Gastrocnemius medialis (tissue), 4 donors: ENCODE data around the gene TESK1. TPM values are rescaled to one million over a fixed set of nuclear protein-coding genes. Genes with fewer than 3 reads are reported as not detected.

Experiments used
- ATAC-seq, 2 donors: fragments of 150-250 bp; one replicate each; pipeline ENCODE4 v1.9.1; 2016
- DNase-seq, 2 donors: peaks; one replicate each; pipeline ENCODE4 v3.0.0-alpha.2; 2019
- H3K27ac ChIP-seq, 4 donors: fragments of 200-600 bp; sonication (generic); 1 replicate in 1 of 4; 2 replicates in 3 of 4; pipeline ENCODE4 v1.5.1; 2016 to 2018; ENCODE audit warnings: mild to moderate bottlenecking in 2 of 4, moderate library complexity in 1 of 4
- H3K27me3 ChIP-seq, 3 donors: fragments of 200-600 bp; sonication (generic) in 2 of 3; 1 replicate in 1 of 3; 2 replicates in 2 of 3; pipeline versions ENCODE4 v1.5.1 to v1.6.0; 2016 to 2019; ENCODE audit warnings: mild to moderate bottlenecking in 1 of 3, moderate library complexity in 1 of 3
- H3K36me3 ChIP-seq, 2 donors: fragments of 200-600 bp; sonication (generic) in 1 of 2; one replicate each; pipeline ENCODE4 v1.5.1; 2017 to 2018
- H3K4me1 ChIP-seq, 2 donors: fragments of 200-600 bp; sonication (generic) in 1 of 2; one replicate each; pipeline ENCODE4 v1.5.1; 2016 to 2017; ENCODE audit warnings: mild to moderate bottlenecking in 2 of 2
- H3K4me3 ChIP-seq, 4 donors: fragments of 200-600 bp; sonication (generic) in 3 of 4; 1 replicate in 1 of 4; 2 replicates in 3 of 4; pipeline ENCODE4 v1.5.1; 2016 to 2019; ENCODE audit warnings: mild to moderate bottlenecking in 2 of 4
- H3K9me3 ChIP-seq, 3 donors: fragments of 200-600 bp; sonication (generic) in 2 of 3; 1 replicate in 1 of 3; 2 replicates in 2 of 3; pipeline ENCODE4 v1.5.1; 2016 to 2019
- CTCF ChIP-seq, 5 experiments: fragments of 450-650 bp in 3 of 5; fragments of 200-600 bp in 2 of 5; sonication (generic) in 2 of 5; IDR thresholded peaks in 4 of 5; conservative IDR thresholded peaks in 1 of 5; 1 replicate in 4 of 5; 2 replicates in 1 of 5; pipeline ENCODE4 v1.5.1; 2016 to 2019; ENCODE audit warnings: antibody characterized with exemption in 5 of 5, mild to moderate bottlenecking in 3 of 5, moderate library complexity in 3 of 5
- POLR2A ChIP-seq, 2 donors: fragments of 450-650 bp; IDR thresholded peaks; one replicate each; pipeline ENCODE4 v1.6.1; 2017; ENCODE audit warnings: antibody characterized with exemption in 2 of 2, mild to moderate bottlenecking in 2 of 2, moderate library complexity in 2 of 2
- in situ Hi-C, 4 donors: fragments of 200-750 bp; cut with MboI; loops; one replicate each; pipeline versions ENCODE4 v1.15.0 to v1.8.0; 2017; ENCODE audit warnings: low sequenced_read_pairs in 4 of 4
- intact Hi-C: fragments of 100-400 bp; cut with DNase I; formaldehyde crosslinking; loops from one replicate; pipeline ENCODE4 v1.15.1; 2023; ENCODE audit warnings: low total_unique reads
- total RNA-seq, 4 donors: library from RNA; depleted of rRNA; stranded (reverse); fragments of >200 nt; gene quantifications; one replicate each; pipeline versions ENCODE4 v1.1.0 to v1.2.3, GENCODE V29; 2016

Gene TESK1
- total RNA-seq, 4 donors from 2014 or later = 48.1 to 108 (median 65.4) TPM

DNA sequence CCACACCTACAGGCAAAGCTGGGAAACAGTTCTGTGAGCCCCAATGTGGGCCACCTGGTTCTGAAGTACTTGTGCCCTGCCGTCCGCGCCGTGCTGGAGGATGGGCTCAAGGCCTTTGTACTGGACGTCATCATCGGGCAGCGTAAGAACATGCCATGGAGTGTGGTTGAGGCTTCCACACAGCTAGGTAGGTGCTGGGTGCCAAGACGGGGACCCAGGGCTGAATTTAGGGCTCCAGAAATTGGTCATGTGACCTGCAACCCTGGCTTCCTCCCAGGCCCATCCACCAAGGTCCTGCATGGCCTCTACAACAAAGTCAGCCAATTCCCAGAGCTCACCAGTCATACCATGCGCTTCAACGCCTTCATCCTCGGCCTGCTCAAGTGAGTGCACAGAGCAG lies 46.9 kb upstream of the TESK1 start:
- no peak for TF ChIP-seq CTCF (IDR thresholded peaks at IDR 0.05 in 4 of 5, conservative IDR thresholded peaks at IDR 0.05 in 1 of 5)
- no peak for TF ChIP-seq POLR2A (IDR thresholded peaks at IDR 0.05)
- intact Hi-C loops = loop anchor here (10.0 kb wide), 1 partner anchor 273 kb away; no protein-coding TSS in a partner anchor
- no peak for DNase-seq
- peaks cover 0 to 44% of the 10 kb centered on the region in 2 donors for H3K36me3 ChIP-seq
- H3K9me3 ChIP-seq = no peaks in the 10 kb centered on the region
- no peak overlapping the region for H3K4me3 ChIP-seq
- no peak for ATAC-seq
- H3K4me1 ChIP-seq = peaks cover 72 to 96% of the 10 kb centered on the region in 2 donors
- in situ Hi-C loops = loop anchor here in 2 of 4 donors (10.0 to 25.0 kb wide), 3 partner anchors 104 to 446 kb away; partner anchors contain the start of genes ATOSB (in 2 of the 2), ARHGEF39 (in 1 of the 2), CA9 (in 1 of the 2) and CCDC107 (in 1 of the 2)
- peak overlapping the region; percentile 83 to 95 (median 90) for H3K27ac ChIP-seq
- H3K27me3 ChIP-seq = no peaks in the 10 kb centered on the region

DNA sequence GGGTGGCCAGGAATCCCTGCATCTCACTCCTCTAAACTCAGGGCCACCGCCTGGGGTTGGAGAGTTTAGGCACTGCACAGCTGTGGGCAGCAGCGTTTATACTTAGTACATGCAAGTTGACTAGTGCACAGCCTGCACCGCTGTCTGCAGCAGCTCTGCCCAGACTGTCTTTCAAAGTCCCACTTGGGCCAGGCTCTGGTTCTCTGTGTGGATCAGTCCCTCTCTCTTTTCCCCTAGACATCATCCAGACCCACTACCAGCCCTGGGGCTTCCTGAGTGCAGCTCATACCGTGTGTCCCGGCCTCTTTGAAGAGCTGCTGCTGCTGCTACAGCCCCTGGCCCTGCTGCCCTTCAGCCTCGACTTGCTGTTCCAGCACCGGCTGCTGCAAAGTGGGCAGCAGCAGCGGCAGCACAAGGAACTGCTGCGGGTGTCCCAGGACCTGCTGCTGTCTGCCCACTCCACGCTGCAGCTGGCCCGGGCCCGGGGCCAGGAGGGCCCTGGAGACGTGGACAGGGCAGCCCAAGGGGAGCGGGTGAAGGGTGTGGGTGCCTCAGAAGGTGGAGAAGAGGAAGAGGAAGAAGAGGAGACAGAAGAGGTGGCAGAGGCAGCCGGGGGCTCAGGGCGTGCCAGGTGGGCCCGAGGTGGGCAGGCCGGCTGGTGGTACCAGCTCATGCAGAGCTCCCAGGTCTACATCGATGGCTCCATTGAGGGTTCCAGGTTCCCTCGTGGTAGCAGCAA lies 45.1 kb upstream of the TESK1 start:
- H3K27ac ChIP-seq = peak overlapping the region; percentile 83 to 95 (median 90)
- peaks cover 78 to 95% of the 10 kb centered on the region in 2 donors for H3K4me1 ChIP-seq
- H3K9me3 ChIP-seq = no peaks in the 10 kb centered on the region
- intact Hi-C loops = loop anchor here (5.0 to 10.0 kb wide), 2 partner anchors 275 to 568 kb away; no protein-coding TSS in a partner anchor
- H3K4me3 ChIP-seq = no peak overlapping the region
- ATAC-seq = no peak
- no peak for TF ChIP-seq POLR2A (IDR thresholded peaks at IDR 0.05)
- H3K27me3 ChIP-seq = no peaks in the 10 kb centered on the region
- H3K36me3 ChIP-seq = peaks cover 0 to 43% of the 10 kb centered on the region in 2 donors
- no peak for DNase-seq
- in situ Hi-C loops = loop anchor here in 2 of 4 donors (10.0 to 25.0 kb wide), 3 partner anchors 102 to 448 kb away; partner anchors contain the start of genes ATOSB (in 2 of the 2), ARHGEF39 (in 1 of the 2), CA9 (in 1 of the 2) and CCDC107 (in 1 of the 2)

DNA sequence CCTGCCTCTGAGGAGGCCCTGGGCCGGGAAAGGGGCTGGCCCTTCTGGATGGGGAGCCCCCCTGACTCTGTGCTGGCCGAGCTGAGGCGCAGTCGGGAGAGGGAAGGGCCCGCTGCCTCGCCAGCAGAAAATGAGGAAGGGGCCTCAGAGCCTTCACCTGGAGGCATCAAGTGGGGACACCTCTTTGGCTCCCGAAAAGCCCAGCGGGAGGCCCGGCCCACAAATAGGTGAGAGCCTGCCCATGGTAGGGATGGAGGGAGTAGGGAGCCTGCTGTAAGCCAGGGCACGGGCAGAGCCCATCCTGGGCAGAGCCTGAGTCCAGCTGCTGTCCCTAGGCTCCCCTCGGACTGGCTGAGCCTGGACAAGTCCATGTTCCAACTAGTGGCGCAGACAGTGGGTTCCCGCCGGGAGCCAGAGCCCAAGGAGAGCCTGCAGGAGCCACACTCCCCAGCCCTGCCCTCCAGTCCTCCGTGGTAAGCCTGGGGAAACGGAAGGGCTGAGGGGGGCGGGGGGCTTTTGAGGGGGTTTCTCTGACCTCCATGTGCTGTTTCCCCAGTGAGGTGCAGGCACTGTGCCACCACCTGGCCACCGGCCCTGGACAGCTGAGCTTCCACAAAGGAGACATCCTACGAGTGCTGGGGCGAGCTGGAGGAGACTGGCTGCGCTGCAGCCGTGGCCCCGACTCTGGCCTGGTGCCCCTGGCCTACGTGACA lies 44.3 kb upstream of the TESK1 start:
- peak in 1 of 2 donors; percentile 72 for DNase-seq
- peaks cover 86 to 96% of the 10 kb centered on the region in 2 donors for H3K4me1 ChIP-seq
- no peaks in the 10 kb centered on the region for H3K9me3 ChIP-seq
- peaks cover 0 to 35% of the 10 kb centered on the region in 2 donors for H3K36me3 ChIP-seq
- H3K27me3 ChIP-seq = no peaks in the 10 kb centered on the region
- in situ Hi-C loops = loop anchor here in 1 of 4 donors (25.0 kb wide), 2 partner anchors 102 to 448 kb away; partner anchors contain the start of genes ARHGEF39, ATOSB, CA9 and CCDC107
- intact Hi-C loops = loop anchor here (5.0 kb wide), 1 partner anchor 568 kb away; no protein-coding TSS in a partner anchor
- TF ChIP-seq CTCF (IDR thresholded peaks at IDR 0.05 in 4 of 5, conservative IDR thresholded peaks at IDR 0.05 in 1 of 5) (no peak), POLR2A (IDR thresholded peaks at IDR 0.05) (no peak)
- no peak overlapping the region for H3K4me3 ChIP-seq
- ATAC-seq = peak in 1 of 2 donors; percentile 1
- H3K27ac ChIP-seq = peak overlapping the region; percentile 83 to 95 (median 90)

- intact Hi-C loops (loop anchor here (1.0 to 5.0 kb wide), 2 partner anchors 42 to 569 kb away; no protein-coding TSS in a partner anchor), in situ Hi-C loops (loop anchor here in 1 of 4 donors (25.0 kb wide), 2 partner anchors 101 to 449 kb away; partner anchors contain the start of genes ARHGEF39, ATOSB, CA9 and CCDC107)
- Histone ChIP-seq H3K4me3 (peak overlapping the region in 3 of 4 donors; percentile 15 to 56 (median 46)), H3K36me3 (peaks cover 0 to 26% of the 10 kb centered on the region in 2 donors), H3K9me3 (no peaks in the 10 kb centered on the region), H3K27ac (peak overlapping the region; percentile 83 to 95 (median 90)), H3K4me1 (peaks cover 89 to 95% of the 10 kb centered on the region in 2 donors), H3K27me3 (no peaks in the 10 kb centered on the region)
- TF ChIP-seq POLR2A (IDR thresholded peaks at IDR 0.05) (peak in 1 of 2 donors; percentile 16), CTCF (IDR thresholded peaks at IDR 0.05 in 4 of 5, conservative IDR thresholded peaks at IDR 0.05 in 1 of 5) (no peak)
- ATAC-seq = peak; percentile 38 to 57
- peak; percentile 77 to 87 for DNase-seq
Measured at GRCh38 chr9:35561468-35562261, 43.4 kb upstream of the TESK1 start.
